ENCODE data around the gene PRRT1B.

DNA sequence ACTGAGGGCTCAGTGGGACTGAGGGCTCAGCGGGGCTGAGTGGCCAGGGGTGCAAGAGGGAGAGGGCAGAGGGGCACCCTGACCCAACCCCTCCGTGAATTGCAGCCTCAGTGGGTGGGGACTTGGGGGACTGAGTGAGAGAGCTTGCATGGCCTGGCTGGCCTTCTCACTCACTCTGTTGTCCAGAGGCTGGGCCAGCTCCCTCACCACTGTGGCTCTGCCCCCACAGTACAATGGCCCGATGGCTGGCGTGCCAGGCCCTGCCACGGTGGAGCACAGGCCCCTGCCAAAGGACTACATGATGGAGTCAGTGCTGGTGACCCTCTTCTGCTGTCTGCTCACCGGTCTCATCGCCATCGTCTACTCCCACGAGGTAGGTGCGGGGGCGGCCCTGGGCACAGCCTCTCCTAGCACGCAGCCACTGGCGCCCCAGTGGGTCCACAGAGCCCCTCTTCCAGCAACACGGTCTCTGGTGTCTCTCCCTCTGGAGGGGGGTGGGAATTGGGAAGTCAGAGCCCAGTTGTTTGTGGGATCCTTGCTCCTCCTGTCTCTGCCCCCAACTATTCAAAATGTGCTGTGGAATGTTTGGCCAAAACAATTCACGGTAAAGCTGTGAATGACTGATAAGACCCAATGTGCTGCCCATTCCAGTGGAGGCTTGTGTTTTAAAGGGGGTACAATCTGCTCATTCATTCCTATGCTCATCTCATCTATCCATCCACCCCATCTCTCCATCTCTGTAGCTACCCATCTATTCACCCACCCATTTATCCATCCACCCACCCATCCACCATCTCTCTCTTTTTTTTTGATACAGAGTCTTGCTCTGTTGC lies 10.7 kb downstream of the PRRT1B start:
- TF ChIP-seq EZH2 (IDR thresholded peaks at IDR 0.05; ENCODE audit: insufficient read depth, poor library complexity, severe bottlenecking) (no peak), EZH2phosphoT487 (IDR thresholded peaks at IDR 0.05; ENCODE audit: insufficient read depth, low read depth) (no peak)
